CD4-positive, alpha-beta T cell (primary cell): ENCODE results near the gene CDH20. TPM values are rescaled to one million over a fixed set of nuclear protein-coding genes. Genes with fewer than 3 reads are reported as not detected.

Experiments used
- ATAC-seq: fragments of 200-7000 bp; cut with Tn5 transposase; one replicate; pipeline ENCODE4 v1.10.0; 2022; ENCODE audit warnings: mild to moderate bottlenecking; ENCODE audit not compliant: poor library complexity
- CTCF ChIA-PET: fragments of 350-600 bp; sonication (Branson Sonifier 250); formaldehyde crosslinking; loops from one replicate; lab custom pipeline; 2021; ENCODE audit warnings: antibody characterized with exemption, inconsistent platforms; lab: Charles Lee
- POLR2A ChIA-PET: fragments of 350-600 bp; sonication (Branson Sonifier 250); formaldehyde crosslinking; loops from one replicate; lab custom pipeline; 2021; ENCODE audit warnings: antibody characterized with exemption, inconsistent platforms; lab: Charles Lee
- DNase-seq, 14 experiments: peaks; one replicate each; pipeline ENCODE4 v3.0.0-alpha.2; 2013 to 2020; ENCODE audit warnings: mixed read lengths in 2 of 14
- H3K27ac ChIP-seq, 2 donors: one replicate each; pipeline versions ENCODE4 v1.5.1 to v1.7.0; 2013; ENCODE audit warnings: low read length in 2 of 2, low read depth in 1 of 2, mild to moderate bottlenecking in 1 of 2
- H3K27me3 ChIP-seq, 2 experiments: 1 replicate in 1 of 2; 2 replicates in 1 of 2; pipeline versions ENCODE4 v1.6.1 to v1.7.0; 2013; ENCODE audit warnings: low read length in 2 of 2, control low read depth in 1 of 2, mild to moderate bottlenecking in 1 of 2, moderate library complexity in 1 of 2; ENCODE audit not compliant: insufficient read depth in 2 of 2, control insufficient read depth in 1 of 2
- H3K36me3 ChIP-seq: one replicate; pipeline ENCODE4 v1.6.1; 2013; ENCODE audit warnings: low read length, control low read depth; ENCODE audit not compliant: insufficient read depth
- H3K4me1 ChIP-seq: one replicate; pipeline ENCODE4 v1.6.1; 2013; ENCODE audit warnings: low read length, control low read depth; ENCODE audit not compliant: insufficient read depth
- H3K4me3 ChIP-seq: one replicate; pipeline ENCODE4 v1.5.1; 2013; ENCODE audit warnings: mild to moderate bottlenecking, low read length, moderate library complexity
- H3K9me3 ChIP-seq, 2 experiments: 1 replicate in 1 of 2; 2 replicates in 1 of 2; pipeline versions ENCODE4 v1.6.1 to v1.7.0; 2013; ENCODE audit warnings: low read length in 2 of 2, mild to moderate bottlenecking in 2 of 2, control low read depth in 1 of 2, moderate library complexity in 1 of 2; ENCODE audit not compliant: control insufficient read depth in 1 of 2, insufficient read depth in 1 of 2
- H3K27ac Mint-ChIP-seq: one replicate; pipeline ENCODE4 v1.8.0; 2020; ENCODE audit warnings: mixed read lengths
- H3K27me3 Mint-ChIP-seq: one replicate; pipeline ENCODE4 v1.8.0; 2021; ENCODE audit warnings: mixed read lengths
- H3K36me3 Mint-ChIP-seq: one replicate; pipeline ENCODE4 v1.8.0; 2021; ENCODE audit warnings: low read depth, mixed read lengths
- H3K4me1 Mint-ChIP-seq: one replicate; pipeline ENCODE4 v1.8.0; 2021; ENCODE audit warnings: low read depth, mixed read lengths
- H3K4me3 Mint-ChIP-seq: one replicate; pipeline ENCODE4 v1.8.0; 2020; ENCODE audit warnings: mild to moderate bottlenecking, mixed read lengths
- H3K9me3 Mint-ChIP-seq: one replicate; pipeline ENCODE4 v1.8.0; 2020; ENCODE audit warnings: mixed read lengths
- intact Hi-C, 2 experiments: fragments of 100-400 bp; cut with DNase I in 1 of 2; cut with micrococcal nuclease in 1 of 2; formaldehyde crosslinking; loops; one replicate each; pipeline versions ENCODE4 v1.15.1 to v1.9.0; 2023 to 2025; cut with DNase I, micrococcal nuclease
- total RNA-seq, 174 experiments: library from RNA in 2 of 174; stranded (reverse) in 2 of 174; gene quantifications; one replicate each; pipeline ENCODE4 v1.2.3 and lab custom pipeline; 2021 to 2026
- TF ChIP-seq, protein P1 (sequence below): fragments of 200-600 bp; IDR thresholded peaks from one replicate; pipeline ENCODE4 v1.8.0; 2022; ENCODE audit warnings: antibody characterized with exemption, mild to moderate bottlenecking

CDH20 gene
- total RNA-seq, 2 experiments from 2014 or later, result 0.16 to 0.39 TPM

DNA sequence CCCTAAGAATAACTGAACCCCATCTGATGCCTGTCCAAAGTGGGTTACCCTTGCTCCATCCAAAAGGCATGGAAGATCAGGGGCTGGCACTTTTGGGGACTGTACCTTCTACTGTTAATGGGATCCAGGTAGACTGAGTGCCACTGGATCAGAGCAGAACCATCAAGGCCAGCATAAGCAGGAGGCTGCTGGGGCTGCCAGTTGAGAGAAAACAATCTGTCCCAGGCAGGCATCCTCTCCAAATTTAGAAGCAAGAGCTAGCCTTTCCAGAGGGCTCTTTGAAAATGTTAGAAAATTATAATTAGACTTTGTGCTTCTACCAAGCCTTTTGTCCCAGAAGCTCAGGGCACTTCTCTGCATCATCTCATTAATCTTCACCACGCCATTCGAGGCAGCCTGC is 245.6 kb downstream of the CDH20 start:
- CTCF ChIA-PET, result no interaction called here
- peaks cover 9% of the 10 kb centered on the region for H3K4me1 Mint-ChIP-seq
- no peak for DNase-seq
- TF ChIP-seq, protein P1, sequence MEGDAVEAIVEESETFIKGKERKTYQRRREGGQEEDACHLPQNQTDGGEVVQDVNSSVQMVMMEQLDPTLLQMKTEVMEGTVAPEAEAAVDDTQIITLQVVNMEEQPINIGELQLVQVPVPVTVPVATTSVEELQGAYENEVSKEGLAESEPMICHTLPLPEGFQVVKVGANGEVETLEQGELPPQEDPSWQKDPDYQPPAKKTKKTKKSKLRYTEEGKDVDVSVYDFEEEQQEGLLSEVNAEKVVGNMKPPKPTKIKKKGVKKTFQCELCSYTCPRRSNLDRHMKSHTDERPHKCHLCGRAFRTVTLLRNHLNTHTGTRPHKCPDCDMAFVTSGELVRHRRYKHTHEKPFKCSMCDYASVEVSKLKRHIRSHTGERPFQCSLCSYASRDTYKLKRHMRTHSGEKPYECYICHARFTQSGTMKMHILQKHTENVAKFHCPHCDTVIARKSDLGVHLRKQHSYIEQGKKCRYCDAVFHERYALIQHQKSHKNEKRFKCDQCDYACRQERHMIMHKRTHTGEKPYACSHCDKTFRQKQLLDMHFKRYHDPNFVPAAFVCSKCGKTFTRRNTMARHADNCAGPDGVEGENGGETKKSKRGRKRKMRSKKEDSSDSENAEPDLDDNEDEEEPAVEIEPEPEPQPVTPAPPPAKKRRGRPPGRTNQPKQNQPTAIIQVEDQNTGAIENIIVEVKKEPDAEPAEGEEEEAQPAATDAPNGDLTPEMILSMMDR, result no peak
- Histone ChIP-seq H3K27ac (no peak overlapping the region), H3K36me3 (no peaks in the 10 kb centered on the region), H3K4me3 (no peak overlapping the region), H3K9me3 (no peaks in the 10 kb centered on the region), H3K27me3 (peaks cover 14 to 15% of the 10 kb centered on the region in 2 experiments), H3K4me1 (peaks cover 8% of the 10 kb centered on the region)
- POLR2A ChIA-PET, result no interaction called here
- H3K36me3 Mint-ChIP-seq, result no peaks in the 10 kb centered on the region
- H3K9me3 Mint-ChIP-seq, result no peaks in the 10 kb centered on the region
- H3K4me3 Mint-ChIP-seq, result no peak overlapping the region
- peaks cover 85% of the 10 kb centered on the region for H3K27me3 Mint-ChIP-seq
- intact Hi-C loops, result no loop called here
- no peak overlapping the region for H3K27ac Mint-ChIP-seq
- ATAC-seq, result no peak

DNA sequence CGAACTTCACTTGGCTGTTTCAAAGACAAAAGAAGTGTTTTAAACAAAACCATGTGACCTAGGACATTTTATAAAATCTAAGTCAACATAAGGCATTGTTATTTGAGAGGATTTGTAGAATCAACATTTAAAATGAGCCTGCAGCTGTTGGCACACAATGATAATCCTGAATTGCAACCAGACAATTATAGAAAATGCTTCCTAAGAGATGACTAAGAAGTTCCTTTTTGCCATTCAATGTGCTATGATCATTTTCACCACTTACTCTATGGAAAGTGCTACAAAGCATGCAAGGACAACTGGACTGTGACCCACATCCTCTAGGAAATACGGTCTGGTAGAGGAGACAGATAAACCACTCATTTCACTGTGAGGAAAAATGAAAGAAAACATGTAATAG is 246.4 kb downstream of the CDH20 start:
- TF ChIP-seq, protein P1, result no peak
- H3K27ac Mint-ChIP-seq, result no peak overlapping the region
- Histone ChIP-seq H3K27me3 (peaks cover 14 to 15% of the 10 kb centered on the region in 2 experiments), H3K4me1 (peaks cover 8% of the 10 kb centered on the region), H3K9me3 (no peaks in the 10 kb centered on the region), H3K27ac (no peak overlapping the region), H3K4me3 (no peak overlapping the region), H3K36me3 (no peaks in the 10 kb centered on the region)
- no peaks in the 10 kb centered on the region for H3K36me3 Mint-ChIP-seq
- H3K9me3 Mint-ChIP-seq, result no peaks in the 10 kb centered on the region
- H3K27me3 Mint-ChIP-seq, result peaks cover 79% of the 10 kb centered on the region
- CTCF ChIA-PET, result no interaction called here
- DNase-seq, result no peak
- POLR2A ChIA-PET, result no interaction called here
- H3K4me1 Mint-ChIP-seq, result peaks cover 9% of the 10 kb centered on the region
- H3K4me3 Mint-ChIP-seq, result no peak overlapping the region
- no peak for ATAC-seq
- intact Hi-C loops, result no loop called here

DNA sequence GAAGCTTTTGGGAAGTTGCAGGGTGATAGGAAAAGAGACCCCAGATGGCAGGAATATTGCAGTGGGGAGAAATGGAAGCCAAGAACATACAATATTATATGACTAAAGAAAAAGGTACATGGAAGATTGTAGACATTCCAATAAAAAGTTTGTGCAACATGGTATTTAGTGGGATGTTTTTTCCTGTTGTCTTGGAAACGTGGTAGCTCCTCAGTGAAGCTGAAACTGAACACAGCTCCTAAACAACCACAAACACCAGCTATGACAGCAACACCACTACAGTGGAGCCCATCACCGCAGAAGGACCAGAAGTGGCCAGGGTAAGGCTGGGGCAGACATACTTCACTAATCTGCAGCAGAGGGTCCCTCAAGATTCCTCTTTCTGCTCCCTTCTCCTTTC is 246.8 kb downstream of the CDH20 start:
- Histone ChIP-seq H3K27ac (no peak overlapping the region), H3K4me1 (peaks cover 8% of the 10 kb centered on the region), H3K27me3 (peaks cover 14 to 15% of the 10 kb centered on the region in 2 experiments), H3K36me3 (no peaks in the 10 kb centered on the region), H3K9me3 (no peaks in the 10 kb centered on the region), H3K4me3 (no peak overlapping the region)
- DNase-seq (no peak), ATAC-seq (no peak)
- ChIA-PET POLR2A (no interaction called here), CTCF (no interaction called here)
- Mint-ChIP-seq H3K4me1 (peaks cover 9% of the 10 kb centered on the region), H3K27ac (no peak overlapping the region), H3K27me3 (peaks cover 79% of the 10 kb centered on the region), H3K4me3 (no peak overlapping the region), H3K36me3 (no peaks in the 10 kb centered on the region), H3K9me3 (no peaks in the 10 kb centered on the region)
- intact Hi-C loops, result loop anchor here (5.0 kb wide), 2 partner anchors 312 to 1593 kb away; partner anchors contain the start of gene RNF152 (in 1 of the 2)
- TF ChIP-seq, protein P1, result no peak
